Inflammatory macrophage treated with lipopolysaccharide for 1 hour (primary cell): ENCODE results near the gene CREBL2.
"Not testable (repeated sequence)": the region's sequence is repeated elsewhere in the genome, so short reads cannot be mapped to it uniquely, and the experiment has no call there.

Source experiments
- DNase-seq, 2 donors: peaks; one replicate each; pipeline ENCODE4 v3.0.0-alpha.2; 2020 to 2022

Gene CREBL2

DNA sequence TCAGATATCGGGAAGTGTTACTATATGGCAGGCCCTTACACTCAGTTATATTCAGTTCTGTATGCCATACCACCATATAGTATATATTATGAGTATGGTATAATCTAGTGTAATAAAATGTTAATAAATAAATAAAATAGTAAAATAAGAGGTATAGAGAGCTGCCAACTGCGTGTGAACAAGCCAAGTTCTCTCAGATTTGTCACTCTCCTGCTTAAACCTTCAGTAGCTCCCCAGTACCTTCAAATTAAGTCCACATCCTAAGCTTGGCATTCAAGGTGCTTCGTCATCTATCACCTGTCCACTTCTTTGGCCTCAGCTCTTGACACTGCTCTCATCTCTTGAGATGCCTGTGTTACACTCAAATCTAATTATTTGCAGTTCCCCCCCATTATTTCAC lies 12.8 kb upstream of the CREBL2 start:
- no peak for DNase-seq

DNA sequence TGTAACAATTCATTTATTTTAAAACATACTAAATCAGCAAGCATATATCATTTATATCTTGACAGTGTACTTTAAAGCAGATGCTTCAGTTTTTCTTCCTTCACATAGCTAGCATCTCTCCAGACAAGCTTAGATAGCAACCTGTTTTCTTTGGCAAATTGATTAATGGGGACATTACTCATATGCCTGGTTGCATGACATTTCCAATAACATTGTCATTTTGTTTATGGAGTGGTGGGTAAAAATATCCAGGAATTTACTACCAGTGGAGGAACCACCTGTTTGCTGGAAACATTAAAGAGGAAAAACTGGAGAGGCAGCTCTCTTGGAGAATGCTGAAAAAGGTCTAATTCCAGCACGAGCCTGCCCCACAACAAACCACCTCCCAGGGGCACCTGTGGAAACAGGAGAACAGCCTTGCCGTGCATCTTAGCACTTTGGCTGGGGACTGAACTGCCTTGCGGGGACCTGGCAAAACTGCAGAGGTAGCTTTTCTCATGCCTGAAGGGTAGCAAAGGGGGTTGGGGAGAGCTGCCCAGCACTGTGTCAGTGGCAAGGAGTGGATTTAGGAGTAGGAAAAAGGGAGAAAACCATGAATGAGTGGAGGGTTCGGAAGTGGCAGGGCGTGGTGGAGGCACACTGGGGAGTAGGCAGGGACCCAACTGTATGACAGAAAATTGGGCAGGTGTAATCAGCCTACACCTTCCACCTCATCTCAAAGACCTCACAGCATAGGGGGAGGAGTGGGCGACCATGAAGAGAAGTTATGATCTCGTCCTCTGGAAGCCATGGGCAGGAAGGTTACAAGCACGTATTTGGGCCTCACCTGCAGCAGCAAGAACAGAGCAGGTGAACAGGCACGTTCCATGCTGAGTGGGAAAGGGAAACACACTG lies 11.7 kb upstream of the CREBL2 start:
- no peak for DNase-seq

DNA sequence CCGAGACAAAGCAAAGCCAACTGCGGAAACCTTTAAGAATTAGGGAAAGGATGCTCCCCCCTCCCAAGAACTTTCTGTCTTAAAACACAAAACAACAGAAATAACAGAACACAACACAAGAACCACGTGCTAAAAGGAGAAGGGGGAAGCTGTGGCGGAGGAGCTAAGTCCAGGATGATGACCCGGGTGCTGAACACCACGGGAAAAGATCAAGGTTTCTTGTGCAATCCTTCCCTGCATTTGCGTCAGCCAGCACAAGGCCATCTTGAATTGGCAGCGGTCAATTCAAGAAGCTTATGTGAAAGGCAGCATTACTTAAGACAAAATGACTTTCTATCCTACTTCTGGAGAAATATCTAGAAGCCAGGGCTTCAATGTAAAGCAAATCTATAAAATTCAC lies 11.0 kb upstream of the CREBL2 start:
- peak; percentile 82 to 83 for DNase-seq

DNA sequence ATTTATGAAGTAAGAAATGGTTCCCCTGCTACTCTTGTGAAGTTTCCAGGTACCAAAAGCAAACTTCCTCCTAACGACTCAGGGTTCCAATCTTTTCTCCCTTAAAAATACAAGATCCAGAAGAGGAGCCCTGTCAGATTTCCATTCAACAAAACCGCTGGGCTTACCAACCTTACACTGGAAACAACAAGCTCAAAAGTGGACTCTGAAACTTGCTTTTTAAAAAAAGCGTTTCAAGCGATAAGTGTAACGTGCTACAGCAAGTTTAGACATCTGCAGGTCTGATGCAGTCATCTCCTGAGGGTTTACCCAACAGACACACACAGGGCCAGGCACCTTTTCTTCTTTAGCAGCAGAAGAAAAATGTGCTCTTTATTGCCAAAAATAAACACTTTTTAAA lies 6.9 kb upstream of the CREBL2 start:
- DNase-seq = no peak

DNA sequence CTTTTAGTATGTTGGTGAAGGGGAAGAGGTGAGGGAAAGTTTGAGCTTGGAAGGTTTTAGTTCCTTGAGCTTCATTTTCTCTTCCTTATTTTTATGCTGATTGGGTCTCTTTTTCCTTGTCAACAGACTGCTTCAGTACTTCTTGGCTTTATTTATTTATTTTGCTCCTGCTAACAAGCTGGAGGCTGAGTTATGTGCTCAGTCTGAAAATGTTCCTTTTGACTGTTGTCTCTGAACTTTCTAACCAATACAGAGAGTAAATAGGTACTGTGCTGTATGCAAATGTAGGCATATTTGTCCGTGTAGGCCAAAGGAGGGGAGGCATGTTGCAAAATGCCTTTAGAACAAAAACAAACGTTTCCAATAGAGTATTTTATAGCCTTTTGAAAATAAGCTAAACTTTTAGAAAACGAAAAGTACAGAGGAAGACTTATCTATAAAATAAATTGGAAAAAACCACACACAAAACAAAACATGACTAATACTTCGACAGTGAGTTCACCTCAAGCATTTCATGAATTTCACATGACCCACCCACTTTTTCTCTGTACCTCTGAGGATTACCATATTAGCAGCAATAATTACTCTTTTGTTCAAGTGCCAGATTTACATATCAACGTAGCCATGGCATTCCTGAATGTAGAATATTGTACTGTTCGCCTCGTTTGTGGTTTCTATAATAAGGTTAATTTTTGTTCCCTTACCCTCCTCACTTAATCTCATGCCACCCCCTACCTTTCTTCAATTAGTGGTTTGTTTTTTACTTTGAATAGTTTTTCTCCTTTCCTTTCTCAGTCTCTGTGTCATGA lies 4.7 kb upstream of the CREBL2 start:
- peak; percentile 62 to 69 for DNase-seq

DNA sequence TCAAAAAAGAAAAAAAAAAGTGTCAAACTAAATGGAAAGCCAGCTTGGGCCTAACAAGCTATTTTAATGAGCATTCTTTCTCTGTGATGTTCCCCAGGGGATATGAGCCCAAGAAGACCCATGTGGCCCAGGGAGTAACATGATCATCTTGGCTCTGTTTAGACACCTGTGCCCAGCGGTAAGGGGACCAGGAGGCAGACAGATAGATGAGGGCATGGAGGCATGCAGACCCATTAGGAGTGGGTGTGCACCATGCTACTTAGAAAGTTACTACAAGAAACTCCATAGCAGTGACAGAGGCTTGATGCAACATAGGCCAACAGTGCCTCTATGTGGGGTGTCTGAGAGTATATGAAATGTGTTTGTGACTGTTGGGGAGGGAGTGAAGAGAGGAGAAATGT lies 3.1 kb upstream of the CREBL2 start:
- DNase-seq = peak in 1 of 2 donors; percentile 31

DNA sequence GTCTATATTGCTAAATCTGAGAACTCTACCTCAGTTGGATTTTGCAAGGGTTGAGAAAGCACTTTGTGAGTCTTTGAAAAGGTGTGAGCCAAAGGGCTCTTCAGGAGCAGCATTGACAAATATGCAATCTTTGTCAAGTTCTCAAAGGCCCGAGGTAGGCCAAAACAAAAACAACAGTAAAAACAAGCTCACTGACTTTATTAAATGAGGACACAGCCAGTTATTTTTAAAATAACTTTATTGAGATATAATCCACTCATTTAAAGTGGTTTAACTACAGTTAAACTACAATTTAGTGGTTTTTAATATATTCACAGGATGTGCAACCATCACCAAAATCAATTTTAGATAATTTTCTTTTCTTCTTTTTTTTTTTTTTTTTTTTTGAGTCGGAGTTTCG lies 2.0 kb upstream of the CREBL2 start:
- DNase-seq = no peak

DNA sequence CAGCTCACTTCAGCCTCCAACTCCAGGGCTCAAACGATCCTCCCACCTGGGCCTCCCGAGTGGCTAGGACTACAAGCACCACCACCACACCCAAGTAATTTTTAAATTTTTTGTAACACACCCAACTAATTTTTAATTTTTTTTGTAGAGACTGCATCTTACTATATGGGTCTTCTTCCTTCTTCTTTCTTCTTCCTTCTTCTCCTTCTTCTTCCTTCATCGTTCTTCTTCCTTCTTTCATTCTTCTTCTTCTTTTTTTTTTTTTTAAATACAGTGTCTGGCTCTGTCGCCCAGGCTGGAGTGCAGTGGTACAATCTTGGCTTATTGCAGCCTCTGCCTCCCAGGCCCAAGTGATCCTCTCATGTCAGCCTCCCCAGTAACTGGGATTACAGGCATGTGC lies 965 bp upstream of the CREBL2 start:
- no peak for DNase-seq

DNA sequence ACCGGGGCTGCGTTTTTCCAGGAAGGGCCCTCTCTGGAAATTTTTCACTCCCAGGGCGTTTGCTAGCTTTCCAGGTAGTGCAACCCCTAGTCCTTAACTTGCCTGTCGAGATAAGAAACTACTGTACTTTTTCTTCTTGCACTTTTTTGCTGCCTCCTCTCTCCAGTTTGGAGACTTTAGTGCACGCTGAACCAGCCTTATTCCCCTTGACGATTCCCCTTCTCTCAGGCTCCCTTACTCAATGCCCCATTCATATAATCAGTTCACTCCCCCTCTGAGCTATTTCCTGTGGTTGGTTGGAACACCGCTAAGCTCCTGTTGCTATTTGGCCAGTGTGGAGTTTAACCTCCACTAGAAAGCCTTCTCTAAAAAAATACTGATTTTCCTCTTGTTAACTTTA lies 682 bp downstream of the CREBL2 start:
- peak; percentile 43 to 44 for DNase-seq

DNA sequence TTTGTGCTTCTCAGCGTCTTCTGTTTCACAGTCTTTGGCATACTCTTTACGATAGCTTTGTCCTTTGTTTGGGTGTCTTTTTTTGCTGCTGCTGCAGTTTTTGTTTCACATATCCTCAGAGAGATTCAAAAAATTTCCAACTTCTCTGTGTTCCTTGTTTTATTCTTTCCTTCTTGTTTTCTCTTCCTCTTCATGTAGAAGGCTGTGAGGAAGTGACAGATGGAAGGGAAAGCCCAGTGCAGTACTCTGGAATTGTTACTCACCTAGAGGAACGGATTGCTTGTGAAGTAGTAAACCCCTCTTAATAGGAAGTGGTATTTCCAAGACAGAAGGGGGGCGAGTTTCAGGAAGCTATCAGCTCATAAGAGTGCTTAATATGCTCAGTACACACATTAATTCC lies 1.7 kb downstream of the CREBL2 start:
- DNase-seq = peak; percentile 78 to 92

DNA sequence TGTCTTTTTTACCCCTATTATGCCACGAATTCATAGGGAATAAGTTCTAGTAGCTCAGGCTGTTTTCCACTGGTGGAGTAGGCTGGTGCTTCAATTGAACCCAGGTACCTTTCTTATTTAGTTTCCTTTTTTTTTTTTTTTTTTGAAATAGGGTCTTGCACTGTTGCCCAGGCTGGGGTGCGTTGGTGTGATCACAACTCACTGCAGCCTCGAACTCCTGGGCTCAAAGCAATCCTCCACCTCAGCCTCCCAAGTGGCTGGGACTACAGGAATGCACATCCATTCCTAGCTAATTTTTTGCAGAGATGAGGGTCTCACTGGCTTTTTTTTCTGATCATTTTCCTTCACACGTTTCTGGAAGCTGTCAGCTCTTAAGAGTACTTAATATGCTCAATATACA lies 2.7 kb downstream of the CREBL2 start:
- DNase-seq = no peak

DNA sequence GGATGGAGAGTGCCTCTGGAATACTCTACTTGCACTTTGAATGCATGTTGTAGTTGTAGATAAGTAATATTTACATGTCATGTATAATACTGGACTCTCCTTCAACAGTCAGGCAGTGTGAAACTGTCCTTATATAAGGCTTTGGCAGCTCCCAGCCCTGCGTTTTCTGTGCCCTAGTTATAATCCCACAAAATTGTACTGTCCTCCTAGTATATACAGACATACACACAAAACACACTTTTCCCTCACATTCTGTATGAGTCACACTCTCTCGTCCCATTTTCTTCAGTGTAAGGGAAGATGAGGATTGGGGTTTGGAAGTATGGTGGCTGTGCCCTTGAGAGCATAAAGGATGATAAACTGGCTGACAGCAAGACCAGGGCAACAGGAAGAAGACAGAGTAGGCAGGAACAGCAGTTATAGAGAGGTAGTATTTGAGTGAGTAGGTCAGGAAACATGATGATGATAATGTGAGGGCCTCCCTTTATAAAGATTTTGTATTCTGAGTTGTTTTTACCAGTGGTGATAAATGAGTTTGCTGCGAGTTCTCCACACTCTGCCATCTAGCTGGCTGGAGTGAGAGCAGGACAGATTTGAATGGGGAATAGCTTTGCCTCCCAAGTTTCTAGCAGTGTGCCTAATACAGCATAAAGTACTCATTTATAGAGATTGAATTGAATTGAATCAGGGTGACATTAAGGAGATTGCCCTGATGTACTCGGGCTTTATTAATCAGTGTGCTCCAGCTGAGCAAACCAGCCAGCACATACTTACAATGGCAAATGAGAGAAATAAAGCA lies 5.0 kb downstream of the CREBL2 start:
- DNase-seq = no peak

DNA sequence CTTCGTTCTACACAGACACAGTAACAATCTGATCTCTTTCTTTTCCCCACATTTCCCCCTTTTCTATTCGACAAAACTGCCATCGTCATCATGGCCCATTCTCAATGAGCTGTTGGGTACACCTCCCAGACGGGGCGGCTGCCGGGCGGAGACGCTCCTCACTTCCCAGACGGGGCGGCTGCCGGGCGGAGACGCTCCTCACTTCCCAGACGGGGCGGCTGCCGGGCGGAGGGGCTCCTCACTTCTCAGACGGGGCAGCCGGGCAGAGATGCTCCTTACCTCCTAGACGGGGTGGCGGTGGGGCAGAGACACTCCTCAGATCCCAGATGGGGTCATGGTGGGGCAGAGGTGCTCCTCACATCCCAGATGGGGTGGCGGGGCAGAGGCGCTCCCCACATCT lies 6.4 kb downstream of the CREBL2 start:
- DNase-seq = not testable (repeated sequence)

DNA sequence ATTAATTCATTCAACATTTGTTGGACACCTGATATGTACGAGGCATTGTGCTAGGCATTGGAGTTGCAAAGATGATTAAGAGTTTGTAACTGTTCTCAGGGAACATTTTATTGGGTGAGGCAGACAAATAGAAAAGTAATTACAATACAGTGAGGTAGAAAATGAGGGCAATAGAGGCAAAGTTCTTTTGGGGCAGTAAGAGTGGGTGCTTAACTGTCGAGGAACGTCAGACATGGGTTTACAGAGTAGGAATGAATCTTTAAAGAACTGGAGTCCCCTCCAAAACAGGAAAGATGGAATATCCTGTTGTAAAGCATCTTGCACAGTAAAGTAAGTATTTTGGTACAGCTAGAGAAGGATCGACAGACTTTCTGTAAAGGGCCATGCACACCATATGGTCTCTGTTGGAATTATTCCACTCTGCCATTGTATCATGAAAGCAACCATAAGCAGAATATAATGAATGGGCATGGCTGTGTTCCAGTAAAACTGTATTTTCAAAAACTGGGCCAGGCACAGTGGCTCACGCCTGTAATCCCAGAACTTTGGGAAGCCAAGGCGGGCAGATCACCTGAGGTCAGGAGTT lies 9.1 kb downstream of the CREBL2 start:
- no peak for DNase-seq

DNA sequence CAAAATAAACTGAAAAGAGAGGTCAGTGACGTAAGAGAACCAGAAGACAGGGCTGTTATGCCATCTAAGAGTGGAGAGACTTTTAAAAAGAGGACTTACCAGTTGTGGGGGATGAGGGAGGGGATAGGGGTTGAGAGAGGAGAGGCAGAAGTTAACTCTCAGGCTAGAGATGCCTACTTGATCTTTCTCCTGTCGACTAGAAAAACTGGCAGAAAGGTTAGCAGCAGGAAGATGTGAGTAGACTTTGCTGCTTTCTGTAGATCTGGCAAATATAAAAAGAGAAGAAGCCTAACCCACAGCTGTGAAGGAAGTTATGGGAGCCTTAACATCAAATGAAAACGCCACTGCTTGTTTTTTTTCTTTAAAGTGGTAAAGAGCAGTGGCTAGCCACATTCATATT lies 10.7 kb downstream of the CREBL2 start:
- DNase-seq = peak; percentile 13 to 19

DNA sequence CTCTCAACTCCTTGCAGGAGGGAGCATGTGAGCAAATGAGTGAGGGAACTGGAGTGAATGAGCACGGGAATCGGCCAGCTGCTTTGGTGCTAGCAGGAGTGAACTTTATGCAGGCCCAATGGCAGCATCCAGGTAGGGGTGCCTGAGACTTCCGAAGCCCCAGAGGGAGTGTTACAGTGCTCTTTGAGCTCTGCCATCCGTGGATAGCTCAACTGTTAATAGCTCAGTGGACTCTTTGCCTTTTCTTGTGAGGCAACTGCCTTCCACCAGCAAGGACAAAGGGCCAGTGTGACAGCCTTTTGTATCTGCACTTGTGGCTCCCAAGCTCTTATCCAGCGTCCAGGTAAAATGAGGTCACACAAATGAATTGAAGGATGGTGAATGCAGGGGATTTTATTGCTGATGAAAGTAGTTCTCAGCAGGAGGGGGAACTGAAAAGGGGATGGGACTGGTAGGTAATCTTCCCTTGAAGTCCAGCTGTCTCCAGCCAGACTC lies 12.9 kb downstream of the CREBL2 start:
- DNase-seq = no peak

DNA sequence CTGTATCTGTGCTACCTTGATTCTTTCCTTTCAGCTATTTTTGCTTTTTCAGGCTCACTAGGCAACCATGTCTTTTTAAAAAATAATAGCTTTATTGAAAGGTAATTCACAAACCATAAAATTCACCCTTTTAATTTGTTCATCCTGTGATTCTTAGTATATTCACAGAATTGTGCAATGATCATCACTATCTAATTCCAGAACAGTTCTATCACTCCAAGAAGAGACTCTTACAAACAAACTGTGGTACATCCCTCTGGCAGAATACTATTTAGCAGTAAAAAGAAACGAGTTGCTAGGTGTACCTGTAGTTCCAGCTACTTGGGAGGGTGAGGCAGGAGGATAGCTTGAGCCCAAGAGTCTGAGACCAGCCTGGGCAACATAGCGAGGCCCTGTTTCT lies 14.8 kb downstream of the CREBL2 start:
- DNase-seq = no peak

DNA sequence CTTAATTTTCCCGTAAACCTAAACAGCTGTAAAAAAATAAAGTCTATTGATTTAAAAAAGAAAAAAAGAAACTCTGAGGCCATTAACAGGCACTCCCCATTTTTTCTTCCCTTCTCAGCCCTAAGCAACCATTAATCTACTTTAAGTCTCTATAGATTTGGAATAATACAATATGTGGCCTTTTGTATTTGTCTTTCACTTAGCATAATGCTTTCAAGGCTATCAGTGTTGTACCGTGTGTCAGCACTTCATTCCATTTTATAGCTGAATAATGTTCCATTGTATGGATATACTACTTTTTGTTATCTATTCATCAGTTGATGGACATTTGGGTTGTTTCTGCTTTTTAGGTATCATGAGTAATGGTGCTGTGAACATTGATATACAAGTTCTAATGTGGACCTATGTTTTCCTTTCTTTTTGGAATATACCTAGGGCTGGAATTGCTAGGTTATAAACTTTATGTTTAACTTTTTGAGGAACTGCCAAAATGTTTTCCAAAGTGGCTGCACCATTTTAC lies 15.7 kb downstream of the CREBL2 start:
- DNase-seq = no peak

DNA sequence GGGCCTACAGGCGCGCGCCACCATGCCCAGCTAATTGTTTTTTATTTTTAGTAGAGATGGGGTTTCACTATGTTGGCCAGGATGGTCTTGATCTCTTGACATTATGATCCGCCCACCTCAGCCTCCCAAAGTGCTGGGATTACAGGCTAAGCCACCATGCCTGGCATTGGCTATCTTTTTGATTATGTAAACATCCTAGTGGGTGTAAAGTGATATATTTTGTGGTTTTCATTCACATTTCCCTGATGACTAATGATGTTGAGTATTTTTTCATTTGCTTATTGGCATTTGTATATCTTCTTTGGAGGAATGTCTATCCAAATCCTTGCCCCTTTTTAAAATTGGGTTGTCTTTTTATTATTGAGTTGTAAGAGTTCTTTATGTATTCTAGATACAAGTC lies 16.3 kb downstream of the CREBL2 start:
- DNase-seq = peak in 1 of 2 donors; percentile 28

DNA sequence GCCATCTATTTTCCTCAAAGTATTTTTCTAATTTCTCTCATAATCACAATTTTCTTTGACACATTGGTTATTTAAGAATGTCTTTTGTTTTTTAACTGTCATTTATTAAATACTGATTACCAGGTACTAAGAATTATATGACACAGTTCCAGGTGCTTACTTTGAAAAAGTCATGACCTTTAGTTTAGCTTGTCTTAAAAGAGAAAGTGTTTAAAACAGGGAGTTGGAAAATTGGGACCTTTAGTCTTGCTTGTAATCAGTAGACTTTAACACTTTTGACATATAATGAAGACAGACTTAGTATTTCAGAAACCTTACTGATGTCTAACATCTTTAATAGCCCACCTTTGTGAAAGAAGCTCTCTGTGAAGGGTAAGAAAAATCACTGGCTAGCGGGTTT lies 19.2 kb downstream of the CREBL2 start:
- no peak for DNase-seq

DNA sequence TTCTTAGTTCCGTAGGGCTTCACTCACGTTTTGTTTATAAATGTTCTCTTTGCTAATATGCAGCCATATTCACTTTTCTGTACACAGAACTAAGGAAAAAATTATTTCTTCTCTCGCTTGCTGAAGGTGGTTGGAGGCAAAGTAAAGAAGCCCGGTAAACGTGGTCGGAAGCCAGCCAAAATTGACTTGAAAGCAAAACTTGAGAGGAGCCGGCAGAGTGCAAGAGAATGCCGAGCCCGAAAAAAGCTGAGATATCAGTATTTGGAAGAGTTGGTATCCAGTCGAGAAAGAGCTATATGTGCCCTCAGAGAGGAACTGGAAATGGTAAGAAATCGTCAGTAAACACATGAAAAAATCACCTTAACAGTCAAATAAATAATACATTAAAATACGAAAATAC lies 24.0 kb downstream of the CREBL2 start:
- DNase-seq = no peak

DNA sequence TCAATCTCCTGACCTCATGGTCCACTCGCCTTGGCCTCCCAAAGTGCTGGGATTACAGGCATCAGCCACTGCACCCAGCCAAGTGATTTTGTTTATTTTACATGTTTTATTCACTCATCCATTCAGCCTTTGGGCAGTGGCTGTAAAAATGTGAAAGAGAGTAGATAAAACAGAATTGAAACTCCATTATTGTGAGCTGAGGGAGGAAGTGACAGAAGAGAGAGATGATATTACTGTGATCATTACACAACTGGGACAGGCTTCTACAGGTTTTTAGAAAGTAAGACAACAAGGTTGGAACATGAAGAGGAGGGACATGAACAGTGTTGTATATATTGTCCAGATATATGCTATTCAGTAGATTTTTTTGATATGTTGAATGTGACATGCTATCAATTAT lies 25.0 kb downstream of the CREBL2 start:
- DNase-seq = no peak
